ENCODE measurements around the gene DSCAM. TPM values are rescaled to one million over a fixed set of nuclear protein-coding genes. Genes with fewer than 3 reads are reported as not detected.

Gene DSCAM
- total RNA-seq, 1 donor from 2014 or later: 0.06 TPM

DNA sequence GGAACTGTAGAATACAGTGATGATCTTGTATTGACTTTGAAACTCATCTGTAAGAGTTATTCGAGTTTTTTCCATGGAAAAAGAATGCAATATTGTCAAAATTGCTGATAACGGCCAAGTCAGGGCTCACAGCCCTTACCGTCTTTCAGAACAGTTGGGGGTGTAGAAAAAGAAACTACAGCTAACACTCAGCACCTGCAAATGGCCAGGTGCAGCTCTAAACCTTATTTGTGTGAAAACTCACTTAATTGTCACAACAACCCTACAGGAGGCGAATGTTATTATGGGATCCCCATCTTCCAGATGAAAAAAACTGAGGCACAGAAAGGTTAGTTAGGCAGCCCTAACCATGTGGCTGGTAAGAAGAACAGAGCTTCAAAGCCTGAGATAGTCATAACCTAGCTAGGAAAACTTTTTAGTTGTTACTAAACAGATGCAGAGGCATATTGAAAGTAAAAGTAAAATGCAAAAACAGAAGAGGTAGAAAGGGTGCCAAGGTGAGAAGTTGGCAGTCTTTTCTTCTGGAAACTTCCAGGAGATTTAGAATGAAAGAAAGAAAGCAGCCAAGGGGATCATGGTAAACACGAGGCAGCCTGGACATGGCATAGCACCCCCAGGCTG is 76.4 kb downstream of the DSCAM start:
- TF ChIP-seq, protein P1, sequence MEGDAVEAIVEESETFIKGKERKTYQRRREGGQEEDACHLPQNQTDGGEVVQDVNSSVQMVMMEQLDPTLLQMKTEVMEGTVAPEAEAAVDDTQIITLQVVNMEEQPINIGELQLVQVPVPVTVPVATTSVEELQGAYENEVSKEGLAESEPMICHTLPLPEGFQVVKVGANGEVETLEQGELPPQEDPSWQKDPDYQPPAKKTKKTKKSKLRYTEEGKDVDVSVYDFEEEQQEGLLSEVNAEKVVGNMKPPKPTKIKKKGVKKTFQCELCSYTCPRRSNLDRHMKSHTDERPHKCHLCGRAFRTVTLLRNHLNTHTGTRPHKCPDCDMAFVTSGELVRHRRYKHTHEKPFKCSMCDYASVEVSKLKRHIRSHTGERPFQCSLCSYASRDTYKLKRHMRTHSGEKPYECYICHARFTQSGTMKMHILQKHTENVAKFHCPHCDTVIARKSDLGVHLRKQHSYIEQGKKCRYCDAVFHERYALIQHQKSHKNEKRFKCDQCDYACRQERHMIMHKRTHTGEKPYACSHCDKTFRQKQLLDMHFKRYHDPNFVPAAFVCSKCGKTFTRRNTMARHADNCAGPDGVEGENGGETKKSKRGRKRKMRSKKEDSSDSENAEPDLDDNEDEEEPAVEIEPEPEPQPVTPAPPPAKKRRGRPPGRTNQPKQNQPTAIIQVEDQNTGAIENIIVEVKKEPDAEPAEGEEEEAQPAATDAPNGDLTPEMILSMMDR (conservative IDR thresholded peaks at IDR 0.05; ENCODE audit: low read depth, low read length): no peak
- no peak overlapping the region for H3K4me3 ChIP-seq (ENCODE audit: low read depth, low read length)
- DNase-seq (ENCODE audit: low read depth): no peak

DNA sequence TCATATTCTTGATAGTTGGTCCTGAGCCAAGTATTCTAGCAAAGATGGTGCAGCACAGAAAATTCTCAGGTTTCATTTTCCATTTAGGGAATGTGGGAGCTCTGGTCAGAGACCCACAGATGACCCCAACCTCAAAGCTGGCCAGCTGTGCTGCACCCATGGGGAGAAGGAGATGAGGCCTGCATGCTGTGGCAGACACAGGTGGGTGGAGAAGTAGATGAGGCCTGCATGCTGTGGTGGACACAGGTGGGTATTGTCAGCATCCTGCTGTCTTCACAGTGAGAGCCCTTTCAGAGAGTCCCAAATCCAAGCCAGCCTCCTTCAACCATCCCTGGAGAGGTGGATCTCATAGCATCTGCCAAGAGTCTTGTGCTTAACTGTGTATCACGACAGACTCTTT is 77.7 kb downstream of the DSCAM start:
- TF ChIP-seq, protein P1 (conservative IDR thresholded peaks at IDR 0.05; ENCODE audit: low read depth, low read length): no peak
- no peak overlapping the region for H3K4me3 ChIP-seq (ENCODE audit: low read depth, low read length)
- DNase-seq (ENCODE audit: low read depth): no peak

DNA sequence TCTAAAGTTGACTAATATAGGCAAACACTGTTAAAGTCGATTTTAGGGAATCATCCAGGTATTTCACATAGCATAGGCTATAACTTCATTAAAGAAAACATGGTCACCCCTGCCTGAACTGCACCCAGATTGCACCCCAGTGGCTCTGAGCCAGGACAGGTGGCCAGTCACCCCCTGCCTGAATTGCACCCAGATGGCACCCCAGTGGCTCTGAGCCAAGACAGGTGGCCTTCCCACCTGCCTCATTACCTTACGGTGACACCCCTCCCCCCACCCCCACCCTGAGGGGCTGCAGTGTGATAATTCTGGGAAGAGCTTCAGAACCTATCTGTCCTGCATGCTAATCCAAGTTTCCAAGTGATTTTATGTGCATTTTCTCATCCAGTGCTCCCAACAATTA is 78.9 kb downstream of the DSCAM start:
- TF ChIP-seq, protein P1 (conservative IDR thresholded peaks at IDR 0.05; ENCODE audit: low read depth, low read length): no peak
- H3K4me3 ChIP-seq (ENCODE audit: low read depth, low read length): no peak overlapping the region
- DNase-seq (ENCODE audit: low read depth): no peak

DNA sequence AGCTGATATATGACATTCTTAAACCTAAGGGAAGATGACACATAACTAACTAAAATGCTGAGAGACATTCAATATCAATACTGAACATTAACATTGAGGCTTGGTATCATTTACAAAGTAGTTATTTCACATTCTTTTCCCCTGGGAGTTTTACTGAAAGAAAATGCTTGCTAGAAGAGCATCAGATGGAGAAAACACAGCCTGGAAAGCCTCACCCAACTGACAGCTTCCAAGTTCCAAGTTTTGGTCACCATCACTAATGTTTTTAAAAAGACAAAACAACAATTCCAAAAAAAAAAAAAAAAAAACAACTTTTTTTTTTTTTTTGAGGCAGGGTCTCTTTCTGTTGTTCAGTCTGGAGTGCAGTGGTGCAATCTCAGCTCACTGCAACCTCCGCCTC is 80.6 kb downstream of the DSCAM start:
- TF ChIP-seq, protein P1 (conservative IDR thresholded peaks at IDR 0.05; ENCODE audit: low read depth, low read length): no peak

DNA sequence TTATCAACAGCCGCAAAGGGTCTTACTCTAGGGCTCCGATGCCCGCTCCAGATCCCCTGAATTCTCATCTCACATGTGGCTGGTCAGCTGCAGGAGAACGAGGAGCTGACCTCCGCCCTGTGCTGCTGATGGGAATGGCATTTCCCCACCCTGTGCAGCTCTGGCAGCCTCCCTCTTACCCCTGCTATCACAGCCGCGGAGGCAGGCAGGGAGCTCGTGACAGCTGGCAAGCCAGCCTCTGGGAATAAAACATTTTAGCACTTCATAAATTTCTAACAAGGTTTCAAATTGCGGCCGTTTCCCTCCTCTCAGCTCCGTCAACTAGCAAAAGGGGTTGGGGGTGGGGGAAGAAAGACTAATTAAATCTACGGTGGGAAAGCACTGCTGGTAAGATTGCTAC is 81.1 kb downstream of the DSCAM start:
- TF ChIP-seq, protein P1 (conservative IDR thresholded peaks at IDR 0.05; ENCODE audit: low read depth, low read length): no peak
- DNase-seq (ENCODE audit: low read depth): no peak
- no peak overlapping the region for H3K4me3 ChIP-seq (ENCODE audit: low read depth, low read length)

More for the DNA sequence above, 80.6 kb downstream of the DSCAM start:
- no peak overlapping the region for H3K4me3 ChIP-seq (ENCODE audit: low read depth, low read length)
- no peak for DNase-seq (ENCODE audit: low read depth)

DNA sequence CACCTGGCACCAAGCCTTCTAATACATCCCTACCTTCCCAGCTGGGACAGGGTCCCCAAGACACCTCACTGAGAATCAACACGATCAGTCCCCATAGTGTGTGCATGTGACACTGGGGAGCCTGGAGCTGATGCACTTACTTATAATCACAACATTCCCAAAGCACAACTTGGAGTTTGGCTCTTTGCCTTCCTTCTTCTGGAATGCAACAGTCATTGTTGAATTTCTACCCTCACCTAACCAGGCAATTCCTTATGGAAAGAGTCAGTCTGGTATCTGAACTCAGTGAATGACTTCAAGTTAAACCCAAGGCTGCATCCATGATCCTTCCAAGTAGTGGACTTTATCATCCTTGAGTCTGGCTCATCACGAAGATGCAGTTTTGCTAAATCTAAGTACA is 86.1 kb downstream of the DSCAM start:
- no peak for DNase-seq (ENCODE audit: low read depth)
- H3K4me3 ChIP-seq (ENCODE audit: low read depth, low read length): no peak overlapping the region
- TF ChIP-seq, protein P1 (conservative IDR thresholded peaks at IDR 0.05; ENCODE audit: low read depth, low read length): no peak

DNA sequence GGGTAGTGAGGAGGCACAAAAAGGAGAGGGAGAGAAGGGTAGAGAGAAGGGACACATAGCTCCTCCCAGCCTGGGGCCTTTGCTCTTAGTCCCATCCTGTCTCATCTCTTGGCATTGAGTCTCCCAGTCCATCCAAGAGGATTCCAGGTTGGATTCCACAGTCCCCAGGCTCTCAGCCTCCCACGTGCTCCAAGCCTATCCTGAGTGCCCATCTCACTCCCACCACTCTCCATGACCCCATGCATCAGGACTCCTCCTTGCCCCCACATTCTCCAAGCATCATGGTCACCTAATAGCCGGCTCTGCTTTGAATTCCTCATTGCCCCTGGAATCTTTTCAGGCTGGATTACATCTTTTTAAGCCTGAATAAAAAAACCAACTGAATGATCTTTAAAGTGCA is 87.9 kb downstream of the DSCAM start:
- TF ChIP-seq, protein P1 (conservative IDR thresholded peaks at IDR 0.05; ENCODE audit: low read depth, low read length): no peak

More for the DNA sequence above, 87.9 kb downstream of the DSCAM start:
- no peak for DNase-seq (ENCODE audit: low read depth)
- H3K4me3 ChIP-seq (ENCODE audit: low read depth, low read length): no peak overlapping the region

Data from epithelial cell of proximal tubule (primary cell).